GM19372 (cell line): ENCODE measurements around the gene RAB6D.
"Not testable (repeated sequence)": the region's sequence is repeated elsewhere in the genome, so short reads cannot be mapped to it uniquely, and the experiment has no call there.

Source experiments
- ATAC-seq: cut with Tn5 transposase; IDR thresholded peaks from one replicate; pipeline ENCODE4 v1.9.1; 2021; ENCODE audit warnings: mild to moderate bottlenecking, low read depth, moderate library complexity; ENCODE audit not compliant: unreplicated experiment

RAB6D gene

GRCh38 chr2:131363703-131364186, at the start of gene RAB6D:
TSS of gene RAB6D (minus strand) at chr2:131364168. CDS start at chr2:131363720, 448 bp downstream.
- ATAC-seq = not testable (repeated sequence)

- ATAC-seq = peak; percentile 80
Measured at GRCh38 chr2:131413148-131413747, 49.3 kb upstream of the RAB6D start.

- ATAC-seq = no peak
Measured at GRCh38 chr2:131410173-131410572, 46.2 kb upstream of the RAB6D start.

- ATAC-seq = no peak
Measured at GRCh38 chr2:131408778-131409177, 44.8 kb upstream of the RAB6D start.

- ATAC-seq = no peak
Measured at GRCh38 chr2:131408207-131408606, 44.2 kb upstream of the RAB6D start.

GRCh38 chr2:131404753-131405152, 40.8 kb upstream of the RAB6D start:
- ATAC-seq = no peak

- no peak for ATAC-seq
Measured at GRCh38 chr2:131402320-131403039, 38.5 kb upstream of the RAB6D start.

- no peak for ATAC-seq
Measured at GRCh38 chr2:131400849-131401248, 36.9 kb upstream of the RAB6D start.

GRCh38 chr2:131400441-131400840, 36.5 kb upstream of the RAB6D start:
- not testable (repeated sequence) for ATAC-seq

- ATAC-seq = not testable (repeated sequence)
Measured at GRCh38 chr2:131396209-131396608, 32.2 kb upstream of the RAB6D start.

GRCh38 chr2:131395024-131395645, 31.2 kb upstream of the RAB6D start:
- not testable (repeated sequence) for ATAC-seq

GRCh38 chr2:131394147-131394931, 30.4 kb upstream of the RAB6D start:
- peak; percentile 69 for ATAC-seq

GRCh38 chr2:131391953-131392352, 28.0 kb upstream of the RAB6D start:
- ATAC-seq = not testable (repeated sequence)

- ATAC-seq = not testable (repeated sequence)
Measured at GRCh38 chr2:131391471-131391870, 27.5 kb upstream of the RAB6D start.

- not testable (repeated sequence) for ATAC-seq
Measured at GRCh38 chr2:131390495-131391130, 26.6 kb upstream of the RAB6D start.

- ATAC-seq = no peak
Measured at GRCh38 chr2:131389657-131390056, 25.7 kb upstream of the RAB6D start.

- not testable (repeated sequence) for ATAC-seq
Measured at GRCh38 chr2:131388834-131389233, 24.9 kb upstream of the RAB6D start.

GRCh38 chr2:131373111-131373510, 9.1 kb upstream of the RAB6D start:
- ATAC-seq = not testable (repeated sequence)

GRCh38 chr2:131369954-131370353, 6.0 kb upstream of the RAB6D start:
- no peak for ATAC-seq

GRCh38 chr2:131368493-131369066, 4.6 kb upstream of the RAB6D start:
- not testable (repeated sequence) for ATAC-seq
